ENCODE data around the gene PTOV1.

PTOV1 gene

GRCh38 chr19:49817964-49818648 lies 32.9 kb upstream of the PTOV1 start, which contains the start of gene MED25 (continued):
- TF ChIP-seq PRDM10 (tag by site-specific recombination; IDR thresholded peaks at IDR 0.05) (no peak), ZNF704 (tag by site-specific recombination; IDR thresholded peaks at IDR 0.05) (no peak), ZNF2 (tag by site-specific recombination; IDR thresholded peaks at IDR 0.05) (peak; percentile 41; the same call in 1 of the 2 replicates), ZNF214 (tag by site-specific recombination; IDR thresholded peaks at IDR 0.05; ENCODE audit: borderline replicate concordance) (no peak), PATZ1 (tag by site-specific recombination; IDR thresholded peaks at IDR 0.05) (no peak), GFI1B (tag by site-specific recombination; IDR thresholded peaks at IDR 0.05) (no peak), ZNF366 (tag by site-specific recombination; conservative IDR thresholded peaks at IDR 0.05) (no peak), ZFP37 (tag by site-specific recombination; IDR thresholded peaks at IDR 0.05) (no peak), KLF8 (tag by site-specific recombination; IDR thresholded peaks at IDR 0.05) (0 out of 2 replicates have a peak, but pooled peaks have one; percentile 14), ZBTB6 (tag by site-specific recombination; IDR thresholded peaks at IDR 0.05) (no peak), ZNF362 (tag by site-specific recombination; IDR thresholded peaks at IDR 0.05) (peak; percentile 0; the same call in 1 of the 2 replicates), ZNF76 (tag by site-specific recombination; IDR thresholded peaks at IDR 0.05; ENCODE audit: borderline replicate concordance, low read depth) (peak; percentile 96), ZNF398 (tag by site-specific recombination; IDR thresholded peaks at IDR 0.05) (no peak), KLF1 (tag by site-specific recombination; IDR thresholded peaks at IDR 0.05) (no peak), ZNF843 (tag by site-specific recombination; IDR thresholded peaks at IDR 0.05) (no peak), ZNF37A (tag by site-specific recombination; IDR thresholded peaks at IDR 0.05) (no peak), ZNF530 (tag by site-specific recombination; IDR thresholded peaks at IDR 0.05; ENCODE audit: low read depth) (no peak), ZNF660 (tag by site-specific recombination; IDR thresholded peaks at IDR 0.05) (peak; percentile 31), KLF16 (tag by site-specific recombination; IDR thresholded peaks at IDR 0.05) (no peak), ZNF132 (tag by site-specific recombination; IDR thresholded peaks at IDR 0.05; ENCODE audit: borderline replicate concordance) (no peak), ZNF521 (tag by site-specific recombination; IDR thresholded peaks at IDR 0.05) (no peak), ZNF175 (tag by site-specific recombination; IDR thresholded peaks at IDR 0.05) (no peak), ZXDB (tag by site-specific recombination; IDR thresholded peaks at IDR 0.05) (peak; percentile 33; the same call in 1 of the 2 replicates), ZNF658 (tag by site-specific recombination; IDR thresholded peaks at IDR 0.05) (no peak)

Measured in HEK293 (cell line).